Colonic mucosa (tissue), 4 donors: Measurements from ENCODE around the gene MED17. TPM values are rescaled to one million over a fixed set of nuclear protein-coding genes. Genes with fewer than 3 reads are reported as not detected.

Experiments used
- DNase-seq: peaks from one replicate; pipeline ENCODE4 v3.0.0-alpha.2; 2020
- H3K27ac ChIP-seq: fragments of 200-600 bp; one replicate; pipeline ENCODE4 v1.8.0; 2021
- H3K27me3 ChIP-seq: fragments of 200-600 bp; one replicate; pipeline ENCODE4 v1.8.0; 2021
- H3K36me3 ChIP-seq: fragments of 200-600 bp; one replicate; pipeline ENCODE4 v1.8.0; 2021
- H3K4me1 ChIP-seq: fragments of 200-600 bp; one replicate; pipeline ENCODE4 v1.8.0; 2021; ENCODE audit warnings: mild to moderate bottlenecking
- H3K4me3 ChIP-seq: fragments of 200-600 bp; one replicate; pipeline ENCODE4 v1.8.0; 2021
- H3K9ac ChIP-seq, 2 donors: one replicate each; pipeline ENCODE4 v1.7.0; 2013; ENCODE audit warnings: control low read depth in 2 of 2, low read depth in 2 of 2, low read length in 2 of 2
- H3K9me3 ChIP-seq: fragments of 200-600 bp; one replicate; pipeline ENCODE4 v1.8.0; 2021
- intact Hi-C: fragments of 100-400 bp; cut with DNase I; formaldehyde crosslinking; loops from one replicate; pipeline ENCODE4 v1.14.1; 2022
- total RNA-seq, 2 donors: library from RNA; stranded (reverse); fragmentation: NEBNext Ultra II Directional in 1 of 2; extraction: Animal tissue kit (Norgen Biotek cat#: 25700) in 1 of 2; gene quantifications; one replicate each; pipeline ENCODE4 v1.2.1, GENCODE V29; 2021
- TF ChIP-seq, protein P1 (sequence below): fragments of 200-600 bp; IDR thresholded peaks from one replicate; pipeline ENCODE4 v1.8.0; 2022; ENCODE audit warnings: antibody characterized with exemption, mild to moderate bottlenecking
- donor health status: healthy.
- donor health status: DM: no; HTN: no; CAD: no.
- donor health status: DM: no; HTN: no; CAD: no.

MED17 gene
- 10 to 100 TPM; 23.9 to 30.9 TPM for total RNA-seq

GRCh38 chr11:93784145-93784934 lies at the start of gene MED17:
MED17 (plus strand) TSS chr11:93784282; CDS start chr11:93784514, 232 bp downstream.
- no peaks in the 10 kb centered on the region for H3K9me3 ChIP-seq
- no peaks in the 10 kb centered on the region for H3K27me3 ChIP-seq
- TF ChIP-seq, protein P1, sequence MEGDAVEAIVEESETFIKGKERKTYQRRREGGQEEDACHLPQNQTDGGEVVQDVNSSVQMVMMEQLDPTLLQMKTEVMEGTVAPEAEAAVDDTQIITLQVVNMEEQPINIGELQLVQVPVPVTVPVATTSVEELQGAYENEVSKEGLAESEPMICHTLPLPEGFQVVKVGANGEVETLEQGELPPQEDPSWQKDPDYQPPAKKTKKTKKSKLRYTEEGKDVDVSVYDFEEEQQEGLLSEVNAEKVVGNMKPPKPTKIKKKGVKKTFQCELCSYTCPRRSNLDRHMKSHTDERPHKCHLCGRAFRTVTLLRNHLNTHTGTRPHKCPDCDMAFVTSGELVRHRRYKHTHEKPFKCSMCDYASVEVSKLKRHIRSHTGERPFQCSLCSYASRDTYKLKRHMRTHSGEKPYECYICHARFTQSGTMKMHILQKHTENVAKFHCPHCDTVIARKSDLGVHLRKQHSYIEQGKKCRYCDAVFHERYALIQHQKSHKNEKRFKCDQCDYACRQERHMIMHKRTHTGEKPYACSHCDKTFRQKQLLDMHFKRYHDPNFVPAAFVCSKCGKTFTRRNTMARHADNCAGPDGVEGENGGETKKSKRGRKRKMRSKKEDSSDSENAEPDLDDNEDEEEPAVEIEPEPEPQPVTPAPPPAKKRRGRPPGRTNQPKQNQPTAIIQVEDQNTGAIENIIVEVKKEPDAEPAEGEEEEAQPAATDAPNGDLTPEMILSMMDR: peak; percentile 28
- H3K9ac ChIP-seq: peak within 1 kb of the TSS; percentile 93 to 95
- no peaks in the 10 kb centered on the region for H3K36me3 ChIP-seq
- peak; percentile 96 for DNase-seq
- H3K27ac ChIP-seq: peak within 1 kb of the TSS; percentile 95
- peaks cover 19% of the 10 kb centered on the region for H3K4me1 ChIP-seq
- peak within 1 kb of the TSS; percentile 94 for H3K4me3 ChIP-seq
- intact Hi-C loops: loop anchor here (5.0 kb wide), 1 partner anchor 37 kb away; no protein-coding TSS in a partner anchor

DNA sequence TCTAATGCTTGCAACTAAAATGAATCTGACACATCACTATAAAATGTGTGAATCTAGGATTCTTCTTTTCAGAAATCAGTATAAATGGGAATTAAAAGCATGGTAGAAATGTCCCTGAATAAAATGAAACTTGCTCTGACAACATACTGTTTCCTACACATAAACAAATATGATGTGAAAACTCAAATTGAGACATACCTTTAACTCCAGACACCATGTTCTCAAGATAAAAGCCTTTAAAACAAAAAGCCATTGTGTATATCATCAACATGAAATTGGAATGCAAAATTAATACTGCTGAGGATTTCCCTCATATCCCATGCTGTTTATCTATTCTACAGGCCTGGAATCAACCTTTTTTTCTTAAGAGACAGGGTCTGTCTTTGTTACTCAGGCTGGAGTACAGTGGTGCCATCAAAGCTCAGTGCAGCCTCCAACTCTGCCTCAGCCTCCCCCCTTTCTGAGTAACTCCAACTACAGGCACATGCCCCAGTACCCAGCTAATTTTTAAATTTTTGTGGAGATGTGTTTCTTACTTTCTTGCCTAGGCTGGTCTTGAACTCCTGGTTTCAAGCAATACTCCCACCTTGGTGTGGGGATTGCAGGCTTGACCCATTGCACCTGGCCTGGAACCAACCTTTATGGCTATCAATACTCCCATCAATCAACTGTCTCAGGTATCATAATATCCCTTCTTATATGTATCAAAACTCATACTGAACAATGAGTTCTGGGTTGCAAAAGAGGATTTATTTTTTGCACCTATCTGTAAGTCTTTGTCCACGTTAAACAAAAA lies 49.5 kb upstream of the MED17 start:
- no peak for DNase-seq
- intact Hi-C loops: loop anchor here (5.0 kb wide), 1 partner anchor 72 kb away; the partner anchor contains the start of gene CEP295
- peaks cover 31% of the 10 kb centered on the region for H3K36me3 ChIP-seq
- no peaks in the 10 kb centered on the region for H3K27me3 ChIP-seq
- H3K27ac ChIP-seq: no peak overlapping the region
- H3K4me1 ChIP-seq: peaks cover 24% of the 10 kb centered on the region
- TF ChIP-seq, protein P1: no peak
- no peak overlapping the region for H3K4me3 ChIP-seq
- no peaks in the 10 kb centered on the region for H3K9me3 ChIP-seq
- H3K9ac ChIP-seq: no peak overlapping the region

GRCh38 chr11:93735627-93736026 lies 48.5 kb upstream of the MED17 start:
- no peak overlapping the region for H3K4me3 ChIP-seq
- TF ChIP-seq, protein P1: no peak

DNA sequence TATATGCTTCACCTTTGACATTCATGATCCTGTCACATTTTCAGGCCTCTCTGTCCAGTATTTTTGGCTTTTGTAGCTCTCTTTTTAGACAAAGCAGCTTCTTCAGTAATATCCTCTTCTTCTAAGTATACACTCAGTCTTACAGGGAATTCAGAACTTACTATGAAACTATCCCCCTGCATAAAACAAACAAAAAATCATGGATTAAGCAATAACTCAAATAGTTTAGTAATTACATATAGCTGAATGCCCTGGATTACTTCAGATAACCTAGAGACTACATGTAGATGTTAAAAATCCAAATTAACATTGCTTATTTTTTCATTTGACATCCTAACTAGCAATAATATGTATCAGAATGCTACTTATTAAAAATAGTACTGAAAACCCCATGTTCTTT lies 48.0 kb upstream of the MED17 start:
- Histone ChIP-seq H3K4me1 (peaks cover 24% of the 10 kb centered on the region), H3K9me3 (no peaks in the 10 kb centered on the region), H3K36me3 (peaks cover 24% of the 10 kb centered on the region), H3K9ac (no peak overlapping the region), H3K4me3 (no peak overlapping the region), H3K27me3 (no peaks in the 10 kb centered on the region), H3K27ac (no peak overlapping the region)
- TF ChIP-seq, protein P1: no peak
- no peak for DNase-seq
- intact Hi-C loops: loop anchor here (5.0 kb wide), 1 partner anchor 74 kb away; the partner anchor contains the start of gene CEP295

More at GRCh38 chr11:93735627-93736026, 48.5 kb upstream of the MED17 start:
- H3K27ac ChIP-seq: no peak overlapping the region
- H3K4me1 ChIP-seq: peaks cover 24% of the 10 kb centered on the region
- H3K9ac ChIP-seq: no peak overlapping the region
- no peak for DNase-seq
- peaks cover 29% of the 10 kb centered on the region for H3K36me3 ChIP-seq
- no peaks in the 10 kb centered on the region for H3K9me3 ChIP-seq
- intact Hi-C loops: loop anchor here (5.0 kb wide), 1 partner anchor 73 kb away; the partner anchor contains the start of gene CEP295
- no peaks in the 10 kb centered on the region for H3K27me3 ChIP-seq

- H3K4me1 ChIP-seq: peaks cover 24% of the 10 kb centered on the region
- TF ChIP-seq, protein P1: no peak
- H3K27me3 ChIP-seq: no peaks in the 10 kb centered on the region
- H3K9me3 ChIP-seq: no peaks in the 10 kb centered on the region
- intact Hi-C loops: loop anchor here (5.0 kb wide), 1 partner anchor 76 kb away; the partner anchor contains the start of gene CEP295
- no peak for DNase-seq
- no peak overlapping the region for H3K9ac ChIP-seq
- no peak overlapping the region for H3K4me3 ChIP-seq
- no peak overlapping the region for H3K27ac ChIP-seq
- H3K36me3 ChIP-seq: peaks cover 13% of the 10 kb centered on the region
Observed at GRCh38 chr11:93737904-93738612, 46.0 kb upstream of the MED17 start.
